ENCODE results near the gene C8A. TPM values are rescaled to one million over a fixed set of nuclear protein-coding genes. Genes with fewer than 3 reads are reported as not detected.

C8A gene
- total RNA-seq, 1 donor from 2014 or later = not detected

- Mint-ChIP-seq H3K27me3 (ENCODE audit: low read depth) (peaks cover 3% of the 10 kb centered on the region), H3K9me3 (no peaks in the 10 kb centered on the region), H3K27ac (ENCODE audit: unreplicated experiment) (no peak overlapping the region), H3K4me1 (no peaks in the 10 kb centered on the region), H3K4me3 (no peak overlapping the region), H3K36me3 (ENCODE audit: low read depth) (no peaks in the 10 kb centered on the region)
- no peak for DNase-seq (ENCODE audit: low read depth, low spot score)
- no peak for TF ChIP-seq CTCF (conservative IDR thresholded peaks at IDR 0.05)
These were observed 84.0 kb downstream of the C8A start for GRCh38 chr1:56938646-56939045.

GRCh38 chr1:56939209-56939608 is 84.6 kb downstream of the C8A start:
- no peak overlapping the region for H3K4me3 Mint-ChIP-seq
- H3K4me1 Mint-ChIP-seq = no peaks in the 10 kb centered on the region
- no peak for DNase-seq (ENCODE audit: low read depth, low spot score)
- H3K9me3 Mint-ChIP-seq = no peaks in the 10 kb centered on the region
- no peak overlapping the region for H3K27ac Mint-ChIP-seq (ENCODE audit: unreplicated experiment)
- peaks cover 3% of the 10 kb centered on the region for H3K27me3 Mint-ChIP-seq (ENCODE audit: low read depth)
- no peaks in the 10 kb centered on the region for H3K36me3 Mint-ChIP-seq (ENCODE audit: low read depth)
- no peak for TF ChIP-seq CTCF (conservative IDR thresholded peaks at IDR 0.05)

- no peak for DNase-seq (ENCODE audit: low read depth, low spot score)
- Mint-ChIP-seq H3K9me3 (no peaks in the 10 kb centered on the region), H3K36me3 (ENCODE audit: low read depth) (no peaks in the 10 kb centered on the region), H3K27ac (ENCODE audit: unreplicated experiment) (no peak overlapping the region), H3K27me3 (ENCODE audit: low read depth) (peaks cover 3% of the 10 kb centered on the region), H3K4me1 (no peaks in the 10 kb centered on the region), H3K4me3 (no peak overlapping the region)
- TF ChIP-seq CTCF (conservative IDR thresholded peaks at IDR 0.05) = no peak
These were observed 85.4 kb downstream of the C8A start for GRCh38 chr1:56940039-56940438.

GRCh38 chr1:56948403-56949023 is 93.9 kb downstream of the C8A start:
- no peak for TF ChIP-seq CTCF (conservative IDR thresholded peaks at IDR 0.05)
- Mint-ChIP-seq H3K4me3 (no peak overlapping the region), H3K4me1 (no peaks in the 10 kb centered on the region), H3K9me3 (no peaks in the 10 kb centered on the region), H3K36me3 (ENCODE audit: low read depth) (no peaks in the 10 kb centered on the region), H3K27me3 (ENCODE audit: low read depth) (peaks cover 2% of the 10 kb centered on the region), H3K27ac (ENCODE audit: unreplicated experiment) (no peak overlapping the region)
- DNase-seq (ENCODE audit: low read depth, low spot score) = no peak

- peaks cover 6% of the 10 kb centered on the region for H3K27me3 Mint-ChIP-seq (ENCODE audit: low read depth)
- no peak overlapping the region for H3K27ac Mint-ChIP-seq (ENCODE audit: unreplicated experiment)
- no peaks in the 10 kb centered on the region for H3K9me3 Mint-ChIP-seq
- H3K36me3 Mint-ChIP-seq (ENCODE audit: low read depth) = no peaks in the 10 kb centered on the region
- DNase-seq (ENCODE audit: low read depth, low spot score) = no peak
- H3K4me3 Mint-ChIP-seq = no peak overlapping the region
- no peaks in the 10 kb centered on the region for H3K4me1 Mint-ChIP-seq
- TF ChIP-seq CTCF (conservative IDR thresholded peaks at IDR 0.05) = no peak
These were observed 97.9 kb downstream of the C8A start for GRCh38 chr1:56952501-56952900.

All from neural crest cell (in vitro differentiated cells).